ENCODE measurements around the gene COX4I2.
"Not testable (repeated sequence)": the region's sequence is repeated elsewhere in the genome, so short reads cannot be mapped to it uniquely, and the experiment has no call there.

COX4I2 gene

GRCh38 chr20:31594558-31595379 is 42.9 kb upstream of the COX4I2 start:
- Histone ChIP-seq H3K4me1 (ENCODE audit: insufficient read depth, poor library complexity, severe bottlenecking) (peaks cover 36% of the 10 kb centered on the region), H3K4me3 (ENCODE audit: severe bottlenecking) (peak overlapping the region; percentile 2), H3K27ac (ENCODE audit: poor library complexity, severe bottlenecking) (peak overlapping the region; percentile 80), H3K27me3 (ENCODE audit: insufficient read depth, poor library complexity, severe bottlenecking) (no peaks in the 10 kb centered on the region), H3K36me3 (ENCODE audit: low read depth) (no peaks in the 10 kb centered on the region), H3K9me3 (ENCODE audit: severe bottlenecking) (no peaks in the 10 kb centered on the region)
- ATAC-seq (ENCODE audit: low read depth) (no peak), DNase-seq (ENCODE audit: low spot score) (no peak)
- no peak for TF ChIP-seq CTCF (IDR thresholded peaks at IDR 0.05; ENCODE audit: poor library complexity, severe bottlenecking)

GRCh38 chr20:31595380-31595653 is 42.4 kb upstream of the COX4I2 start:
- TF ChIP-seq CTCF (IDR thresholded peaks at IDR 0.05; ENCODE audit: poor library complexity, severe bottlenecking): no peak
- peaks cover 33% of the 10 kb centered on the region for H3K4me1 ChIP-seq (ENCODE audit: insufficient read depth, poor library complexity, severe bottlenecking)
- H3K36me3 ChIP-seq (ENCODE audit: low read depth): no peaks in the 10 kb centered on the region
- no peaks in the 10 kb centered on the region for H3K9me3 ChIP-seq (ENCODE audit: severe bottlenecking)
- H3K27me3 ChIP-seq (ENCODE audit: insufficient read depth, poor library complexity, severe bottlenecking): no peaks in the 10 kb centered on the region
- peak overlapping the region; percentile 80 for H3K27ac ChIP-seq (ENCODE audit: poor library complexity, severe bottlenecking)
- ATAC-seq (ENCODE audit: low read depth) (no peak), DNase-seq (ENCODE audit: low spot score) (no peak)
- H3K4me3 ChIP-seq (ENCODE audit: severe bottlenecking): no peak overlapping the region

GRCh38 chr20:31595654-31596411 is 41.9 kb upstream of the COX4I2 start:
- H3K27ac ChIP-seq (ENCODE audit: poor library complexity, severe bottlenecking): peak overlapping the region; percentile 80
- peak; percentile 26 for ATAC-seq (ENCODE audit: low read depth)
- no peaks in the 10 kb centered on the region for H3K36me3 ChIP-seq (ENCODE audit: low read depth)
- H3K4me3 ChIP-seq (ENCODE audit: severe bottlenecking): no peak overlapping the region
- H3K27me3 ChIP-seq (ENCODE audit: insufficient read depth, poor library complexity, severe bottlenecking): no peaks in the 10 kb centered on the region
- peaks cover 33% of the 10 kb centered on the region for H3K4me1 ChIP-seq (ENCODE audit: insufficient read depth, poor library complexity, severe bottlenecking)
- no peak for TF ChIP-seq CTCF (IDR thresholded peaks at IDR 0.05; ENCODE audit: poor library complexity, severe bottlenecking)
- DNase-seq (ENCODE audit: low spot score): peak; percentile 94
- no peaks in the 10 kb centered on the region for H3K9me3 ChIP-seq (ENCODE audit: severe bottlenecking)

GRCh38 chr20:31596412-31596715 is 41.3 kb upstream of the COX4I2 start:
- H3K4me1 ChIP-seq (ENCODE audit: insufficient read depth, poor library complexity, severe bottlenecking): peaks cover 33% of the 10 kb centered on the region
- not testable (repeated sequence) for H3K4me3 ChIP-seq (ENCODE audit: severe bottlenecking); ATAC-seq (ENCODE audit: low read depth); H3K36me3 ChIP-seq (ENCODE audit: low read depth); H3K27me3 ChIP-seq (ENCODE audit: insufficient read depth, poor library complexity, severe bottlenecking); H3K9me3 ChIP-seq (ENCODE audit: severe bottlenecking); DNase-seq (ENCODE audit: low spot score)
- peak overlapping the region; percentile 80 for H3K27ac ChIP-seq (ENCODE audit: poor library complexity, severe bottlenecking)

- Histone ChIP-seq H3K36me3 (ENCODE audit: low read depth) (no peaks in the 10 kb centered on the region), H3K4me3 (ENCODE audit: severe bottlenecking) (no peak overlapping the region), H3K4me1 (ENCODE audit: insufficient read depth, poor library complexity, severe bottlenecking) (peaks cover 33% of the 10 kb centered on the region), H3K27me3 (ENCODE audit: insufficient read depth, poor library complexity, severe bottlenecking) (no peaks in the 10 kb centered on the region), H3K27ac (ENCODE audit: poor library complexity, severe bottlenecking) (peak overlapping the region; percentile 80), H3K9me3 (ENCODE audit: severe bottlenecking) (no peaks in the 10 kb centered on the region)
- DNase-seq (ENCODE audit: low spot score) (no peak), ATAC-seq (ENCODE audit: low read depth) (no peak)
- TF ChIP-seq CTCF (IDR thresholded peaks at IDR 0.05; ENCODE audit: poor library complexity, severe bottlenecking): no peak
Observed at GRCh38 chr20:31596831-31597480, 40.8 kb upstream of the COX4I2 start.

All from RWPE2 (cell line).